Stimulated activated CD4-positive, alpha-beta T cell treated with anti-CD3 and anti-CD28 coated beads, Interleukin-4, amount 100 ng/mL, for 48 hours (primary cell): ENCODE measurements around the gene KHDC4.
"Not testable (repeated sequence)": the region's sequence is repeated elsewhere in the genome, so short reads cannot be mapped to it uniquely, and the experiment has no call there.

Experiments
- DNase-seq, 2 donors: peaks; one replicate each; pipeline ENCODE4 v3.0.0-alpha.2; 2020; ENCODE audit warnings: low read depth in 2 of 2

Gene KHDC4

DNA sequence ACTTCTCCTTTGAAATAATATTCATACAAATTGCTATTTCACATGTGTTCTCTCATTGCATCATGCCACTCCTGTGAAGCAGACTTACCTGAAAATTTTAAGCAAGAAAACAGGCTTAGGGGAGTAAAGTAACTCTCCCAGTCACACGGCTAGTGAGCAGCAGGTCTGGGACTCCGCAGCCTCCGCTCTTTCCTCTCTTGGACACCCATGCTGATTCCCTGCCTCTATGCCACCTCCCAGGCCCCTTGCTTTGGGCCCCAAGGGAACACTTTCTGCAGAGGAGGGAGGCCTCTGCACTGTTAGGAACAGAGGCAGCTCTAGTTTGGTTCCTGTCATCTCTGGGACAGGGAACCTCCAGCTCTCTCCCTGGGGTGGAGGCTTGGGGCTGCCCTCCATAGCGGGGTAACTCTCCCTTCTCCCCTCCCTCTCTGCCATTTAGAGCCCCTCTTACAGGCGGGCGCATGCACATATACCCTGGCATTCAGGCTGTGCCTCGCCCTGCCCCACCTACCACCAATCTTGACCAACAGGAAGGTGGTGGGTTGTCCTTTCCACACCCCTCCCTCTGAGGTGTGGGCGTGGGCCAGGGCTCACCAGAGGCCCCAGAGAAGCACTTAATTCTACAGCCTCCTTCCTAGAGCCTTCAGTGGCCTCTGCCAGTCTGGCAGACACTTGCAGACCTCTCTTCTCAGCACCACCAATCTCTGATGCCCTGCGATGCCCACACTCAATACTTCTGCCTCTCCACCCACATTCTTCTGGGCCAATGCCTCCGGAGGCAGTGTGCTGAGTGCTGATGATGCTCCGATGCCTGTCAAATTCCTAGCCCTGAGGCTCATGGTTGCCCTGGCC lies 7.0 kb upstream of the KHDC4 start, which contains the start of gene RXFP4:
Gene RXFP4 (plus strand): TSS at position 646 of the 852 bp plus-strand sequence. CDS start 72 bp downstream, at position 718.
- DNase-seq: no peak

DNA sequence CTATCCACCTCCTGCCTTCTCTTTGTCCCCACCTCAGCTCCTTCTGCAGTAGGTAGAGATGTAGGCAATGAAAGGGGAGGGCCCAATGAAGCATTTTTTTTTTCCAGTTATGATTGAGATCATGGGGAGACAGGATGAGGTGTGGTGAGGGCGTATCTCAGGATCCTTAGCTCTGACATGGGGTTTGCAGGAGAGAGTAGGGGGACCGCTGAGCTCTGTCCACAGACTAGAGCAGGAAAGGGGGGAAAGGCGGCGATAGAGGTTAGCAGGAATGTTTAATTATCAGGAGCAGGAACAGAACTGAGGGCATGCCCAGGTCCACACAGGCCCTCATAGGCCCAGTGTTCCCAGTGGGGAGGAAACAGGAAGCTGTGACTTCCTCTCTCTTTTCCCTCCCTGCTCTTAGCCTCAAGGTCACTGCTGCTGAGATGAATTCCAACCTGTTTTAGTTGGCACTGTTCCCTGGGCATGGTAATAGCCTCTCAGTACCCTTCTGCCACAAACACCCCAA lies 6.3 kb upstream of the KHDC4 start:
- no peak for DNase-seq

DNA sequence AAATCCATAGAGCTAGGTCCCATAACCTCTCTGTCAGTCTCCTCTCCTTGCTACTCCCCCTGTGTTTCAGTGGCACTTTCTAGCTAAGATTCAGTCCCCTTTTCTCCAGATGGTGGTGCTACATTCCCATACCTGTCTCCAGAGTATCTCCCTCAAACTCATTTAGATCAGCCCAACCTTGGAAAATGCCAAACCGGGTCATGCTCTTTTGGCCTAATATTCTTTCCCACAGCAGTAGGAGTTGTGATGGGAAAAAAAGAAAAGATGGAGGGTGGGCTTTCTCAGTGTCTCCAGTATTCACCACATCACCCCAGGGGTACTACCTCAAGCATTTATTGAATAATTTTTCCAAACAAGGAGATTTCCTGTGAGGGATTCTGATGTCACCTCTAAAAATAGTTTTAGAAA lies 4.0 kb upstream of the KHDC4 start:
- DNase-seq: no peak

- no peak for DNase-seq
Measured at GRCh38 chr1:155934936-155935590, 850 bp upstream of the KHDC4 start.

- DNase-seq: no peak
Measured at GRCh38 chr1:155933591-155934096, 569 bp downstream of the KHDC4 start.

DNA sequence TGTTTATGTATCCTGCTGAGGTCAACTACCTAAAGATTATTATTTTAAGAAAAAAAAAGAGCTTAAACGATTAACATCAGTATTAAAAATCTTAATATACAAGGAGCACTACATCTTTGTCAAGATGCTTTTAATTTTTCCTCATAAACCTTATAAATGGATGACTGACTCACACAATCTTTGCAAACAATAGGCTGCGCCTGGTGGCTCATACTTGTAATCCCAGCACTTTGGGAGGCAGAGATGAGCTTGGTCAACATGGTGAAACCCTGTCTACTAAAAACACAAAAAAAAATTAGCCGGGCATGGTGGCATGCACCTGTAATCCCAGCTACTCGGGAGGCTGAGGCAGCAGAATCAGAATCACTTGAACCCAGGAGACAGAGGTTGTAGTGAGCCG lies 1.7 kb downstream of the KHDC4 start:
- DNase-seq: no peak

DNA sequence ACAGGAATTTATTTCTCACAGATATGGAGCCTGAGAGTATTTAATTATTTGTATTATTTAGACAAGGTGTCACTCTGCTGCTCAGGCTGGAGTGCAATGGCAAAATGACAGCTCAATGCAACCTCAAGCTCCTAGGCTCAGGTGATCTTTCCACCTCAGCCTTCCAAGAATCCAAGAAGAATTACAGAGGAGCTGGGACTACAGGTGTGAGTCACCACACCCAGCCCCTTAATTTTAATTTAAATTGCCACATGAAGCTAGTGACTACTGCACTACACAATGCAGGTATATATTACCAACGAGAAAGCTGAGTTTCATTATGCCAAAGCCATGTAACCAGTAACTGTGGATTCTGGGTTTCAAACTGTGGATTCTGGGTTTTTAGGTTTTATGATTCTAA lies 2.1 kb downstream of the KHDC4 start:
- no peak for DNase-seq

DNA sequence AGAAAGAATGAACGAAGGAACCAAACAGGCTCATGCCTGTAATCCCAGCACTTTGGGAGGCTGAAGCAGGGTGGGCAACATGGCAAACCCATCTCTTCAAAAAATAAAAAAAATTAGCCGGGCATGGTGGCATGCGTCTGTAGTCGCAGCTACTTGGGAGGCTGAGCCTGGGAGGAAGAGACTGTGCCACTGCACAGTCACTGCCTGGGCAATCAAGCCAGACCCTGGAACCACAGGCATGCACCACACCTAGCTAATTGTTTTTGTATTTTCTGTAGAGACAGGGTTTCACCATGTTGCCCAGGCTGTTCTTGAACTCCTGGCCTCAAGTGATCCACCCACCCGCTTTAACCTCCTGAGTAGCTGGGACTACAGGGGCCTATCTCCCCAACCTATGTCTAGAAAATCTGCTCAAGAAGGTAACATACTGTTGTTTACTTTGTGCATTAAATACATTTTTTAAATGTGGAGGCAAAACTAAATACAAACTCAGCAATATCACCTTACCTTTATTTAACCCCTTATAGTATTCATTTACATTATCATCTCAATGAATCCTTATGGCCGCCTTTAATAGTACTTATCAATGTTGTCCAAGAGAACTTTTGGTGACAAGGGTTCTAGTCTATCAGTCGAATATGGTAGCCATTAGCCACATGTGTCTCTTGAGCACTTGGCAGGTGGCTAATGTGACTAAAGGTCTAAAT lies 2.7 kb downstream of the KHDC4 start:
- DNase-seq: no peak

DNA sequence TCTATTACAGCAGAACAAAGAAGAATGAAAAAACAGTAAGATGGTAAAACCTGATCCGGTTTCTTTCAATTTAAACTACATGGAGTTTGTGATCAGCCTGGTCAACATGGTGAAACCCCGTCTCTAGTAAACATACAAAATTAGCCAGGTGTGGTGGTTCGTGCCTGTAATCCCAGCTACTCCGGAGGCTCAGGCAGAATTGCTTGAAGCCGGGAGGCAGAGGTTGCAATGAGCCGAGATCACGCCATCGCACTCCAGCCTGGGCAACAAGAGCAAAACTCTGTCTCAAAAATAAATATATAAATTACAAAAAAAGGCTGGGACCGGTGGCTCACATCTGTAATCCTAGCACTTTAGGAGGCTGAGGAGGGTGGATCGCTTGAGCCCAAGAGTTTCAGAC lies 3.5 kb downstream of the KHDC4 start:
- not testable (repeated sequence) for DNase-seq

GRCh38 chr1:155929057-155929456 lies 5.2 kb downstream of the KHDC4 start:
- no peak for DNase-seq

DNA sequence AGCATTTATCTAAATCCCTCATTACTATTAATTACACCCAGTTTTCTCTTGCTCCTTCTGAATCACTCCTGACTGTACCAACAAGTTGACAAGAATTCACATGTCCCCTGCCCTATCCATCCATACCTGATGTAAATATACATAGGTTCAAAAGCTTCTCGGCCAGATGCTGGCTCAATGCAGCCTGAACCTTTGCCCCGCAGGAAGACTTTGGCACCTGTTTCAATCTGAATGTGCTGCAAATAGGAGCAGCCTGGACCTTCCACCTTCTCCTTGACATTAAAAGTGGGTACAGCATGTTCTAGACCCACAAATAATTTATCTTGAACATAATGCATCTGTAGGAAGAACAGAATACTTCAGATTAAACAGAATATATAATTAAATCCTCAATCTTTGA lies 8.7 kb downstream of the KHDC4 start:
- no peak for DNase-seq

GRCh38 chr1:155920717-155921116 lies 13.5 kb downstream of the KHDC4 start:
- DNase-seq: no peak

GRCh38 chr1:155919801-155920200 lies 14.4 kb downstream of the KHDC4 start:
- no peak for DNase-seq

DNA sequence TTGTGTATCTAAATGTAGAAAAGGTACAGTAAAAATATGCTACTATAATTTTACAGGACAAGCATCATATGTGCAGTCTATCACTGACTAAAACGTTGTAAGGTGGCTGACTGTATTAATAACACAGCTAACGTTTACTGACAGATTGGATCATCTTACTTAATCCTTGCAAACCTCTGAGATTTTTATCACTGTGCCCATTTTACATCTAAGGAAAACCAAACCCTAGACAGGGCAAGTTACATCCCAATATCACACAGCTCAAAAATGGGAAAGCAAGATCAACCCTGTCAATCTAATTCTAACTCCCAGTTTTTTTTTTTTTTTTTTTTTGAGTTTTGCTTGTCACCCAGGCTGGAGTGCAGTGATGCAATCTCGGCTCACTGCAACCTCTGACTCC lies 15.6 kb downstream of the KHDC4 start:
- no peak for DNase-seq

- DNase-seq: no peak
Measured at GRCh38 chr1:155913969-155914757, 20.1 kb downstream of the KHDC4 start.

GRCh38 chr1:155912056-155912536 lies 22.1 kb downstream of the KHDC4 start:
- DNase-seq: no peak

- peak; percentile 77 to 81 for DNase-seq
Measured at GRCh38 chr1:155911156-155912055, 22.8 kb downstream of the KHDC4 start, which contains the start of gene RIT1. TSS of gene RIT1 (minus strand) at chr1:155911349. CDS start at chr1:155910761, 588 bp downstream.

GRCh38 chr1:155910621-155911121 lies 23.5 kb downstream of the KHDC4 start:
- DNase-seq: no peak

- no peak for DNase-seq
Measured at GRCh38 chr1:155909894-155910293, 24.3 kb downstream of the KHDC4 start.

DNA sequence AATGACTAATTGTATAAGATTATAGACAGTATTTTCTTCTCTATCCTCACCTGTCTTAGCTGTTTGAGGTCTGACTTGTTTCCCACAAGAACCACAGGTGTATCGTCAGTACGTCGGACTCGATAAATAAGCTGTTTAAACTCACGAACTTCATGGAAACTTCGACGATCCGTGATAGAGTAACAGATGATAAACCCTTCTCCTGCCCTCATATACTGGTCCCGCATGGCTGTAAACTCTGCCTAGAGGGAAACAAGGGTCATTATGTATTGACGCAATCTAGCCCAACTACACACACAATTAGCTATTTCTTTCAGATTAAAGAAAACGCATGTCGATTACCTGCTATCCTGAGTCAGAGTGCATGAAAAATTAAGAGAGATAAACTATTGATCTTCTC lies 30.0 kb downstream of the KHDC4 start:
- DNase-seq: no peak
